ENCODE results near the gene ZNF579.
A peak's percentile ranks its signal among the peaks of the same experiment; 100 is the strongest.

The ZNF579 gene

GRCh38 chr19:55580628-55581144 lies at the start of gene ZNF579:
Gene ZNF579 (minus strand): TSS chr19:55580848. CDS start chr19:55579639, 1,209 bp downstream.
- peak; percentile 80 for DNase-seq (ENCODE audit: low read depth in 2 of 2)

GRCh38 chr19:55626350-55626749 lies 45.7 kb upstream of the ZNF579 start:
- no peak for DNase-seq (ENCODE audit: low read depth in 2 of 2)

GRCh38 chr19:55625004-55625326 lies 44.3 kb upstream of the ZNF579 start:
- DNase-seq (ENCODE audit: low read depth in 2 of 2): no peak

GRCh38 chr19:55624109-55625003 lies 43.7 kb upstream of the ZNF579 start, which contains the start of gene ZNF784:
Gene ZNF784 (minus strand): TSS chr19:55624566. CDS start chr19:55624561, 5 bp downstream.
- DNase-seq (ENCODE audit: low read depth in 2 of 2): peak; percentile 84 to 86

GRCh38 chr19:55623561-55623960 lies 42.9 kb upstream of the ZNF579 start:
- no peak for DNase-seq (ENCODE audit: low read depth in 2 of 2)

- no peak for DNase-seq (ENCODE audit: low read depth in 2 of 2)
Measured at GRCh38 chr19:55623130-55623529, 42.5 kb upstream of the ZNF579 start.

- no peak for DNase-seq (ENCODE audit: low read depth in 2 of 2)
Measured at GRCh38 chr19:55622242-55622969, 41.8 kb upstream of the ZNF579 start.

- no peak for DNase-seq (ENCODE audit: low read depth in 2 of 2)
Measured at GRCh38 chr19:55621673-55622231, 41.1 kb upstream of the ZNF579 start.

- DNase-seq (ENCODE audit: low read depth in 2 of 2): no peak
Measured at GRCh38 chr19:55621205-55621672, 40.6 kb upstream of the ZNF579 start.

GRCh38 chr19:55620410-55621204 lies 40.0 kb upstream of the ZNF579 start:
- peak; percentile 68 to 69 for DNase-seq (ENCODE audit: low read depth in 2 of 2)

- no peak for DNase-seq (ENCODE audit: low read depth in 2 of 2)
Measured at GRCh38 chr19:55619286-55619685, 38.6 kb upstream of the ZNF579 start.

GRCh38 chr19:55618426-55618825 lies 37.8 kb upstream of the ZNF579 start:
- DNase-seq (ENCODE audit: low read depth in 2 of 2): no peak

- no peak for DNase-seq (ENCODE audit: low read depth in 2 of 2)
Measured at GRCh38 chr19:55617426-55617825, 36.8 kb upstream of the ZNF579 start.

- no peak for DNase-seq (ENCODE audit: low read depth in 2 of 2)
Measured at GRCh38 chr19:55616395-55616875, 35.8 kb upstream of the ZNF579 start.

GRCh38 chr19:55615543-55616394 lies 35.1 kb upstream of the ZNF579 start:
- DNase-seq (ENCODE audit: low read depth in 2 of 2): no peak

- DNase-seq (ENCODE audit: low read depth in 2 of 2): no peak
Measured at GRCh38 chr19:55614711-55615542, 34.3 kb upstream of the ZNF579 start.

- no peak for DNase-seq (ENCODE audit: low read depth in 2 of 2)
Measured at GRCh38 chr19:55613930-55614710, 33.5 kb upstream of the ZNF579 start.

- DNase-seq (ENCODE audit: low read depth in 2 of 2): no peak
Measured at GRCh38 chr19:55613396-55613795, 32.7 kb upstream of the ZNF579 start.
